Activated naive CD4-positive, alpha-beta T cell treated with anti-CD3 and anti-CD28 coated beads, Interleukin-2, amount 10 ng/mL, durations not matched to agents 7 days and 5 days (primary cell): ENCODE data around the gene NAT8.
"Not testable (repeated sequence)": the region's sequence is repeated elsewhere in the genome, so short reads cannot be mapped to it uniquely, and the experiment has no call there.

ENCODE experiments used
- CTCF ChIA-PET: fragments of 350-600 bp; sonication (Branson Sonifier 250); formaldehyde crosslinking; loops from one replicate; lab custom pipeline; 2021; ENCODE audit warnings: antibody characterized with exemption; lab: Charles Lee
- DNase-seq: peaks from one replicate; pipeline ENCODE4 v3.0.0-alpha.2; 2020
- H3K27ac Mint-ChIP-seq: one replicate; pipeline ENCODE4 v1.8.0; 2021; ENCODE audit warnings: mild to moderate bottlenecking, moderate library complexity, mixed read lengths
- H3K27me3 Mint-ChIP-seq: one replicate; pipeline ENCODE4 v1.8.0; 2021; ENCODE audit warnings: mild to moderate bottlenecking, mixed read lengths
- H3K36me3 Mint-ChIP-seq: one replicate; pipeline ENCODE4 v1.8.0; 2021; ENCODE audit warnings: mixed read lengths
- H3K4me1 Mint-ChIP-seq: one replicate; pipeline ENCODE4 v1.8.0; 2021; ENCODE audit warnings: mixed read lengths
- H3K4me3 Mint-ChIP-seq: one replicate; pipeline ENCODE4 v1.8.0; 2021; ENCODE audit warnings: mild to moderate bottlenecking, moderate library complexity, mixed read lengths
- H3K9me3 Mint-ChIP-seq: one replicate; pipeline ENCODE4 v1.8.0; 2021; ENCODE audit warnings: mixed read lengths

The NAT8 gene

GRCh38 chr2:73652348-73652747, 10.1 kb upstream of the NAT8 start:
- no peak overlapping the region for H3K27ac Mint-ChIP-seq
- CTCF ChIA-PET, result interaction anchor here (1.3 kb wide), 1 partner anchor 38 kb away, joined by 3 read pairs; no protein-coding TSS in a partner anchor
- no peak overlapping the region for H3K4me3 Mint-ChIP-seq
- H3K4me1 Mint-ChIP-seq, result no peaks in the 10 kb centered on the region
- DNase-seq, result no peak
- peaks cover 3% of the 10 kb centered on the region for H3K27me3 Mint-ChIP-seq
- H3K9me3 Mint-ChIP-seq, result no peaks in the 10 kb centered on the region
- no peaks in the 10 kb centered on the region for H3K36me3 Mint-ChIP-seq

- DNase-seq, result no peak
- no peaks in the 10 kb centered on the region for H3K4me1 Mint-ChIP-seq
- H3K4me3 Mint-ChIP-seq, result no peak overlapping the region
- no peak overlapping the region for H3K27ac Mint-ChIP-seq
- H3K9me3 Mint-ChIP-seq, result no peaks in the 10 kb centered on the region
- H3K36me3 Mint-ChIP-seq, result no peaks in the 10 kb centered on the region
- peaks cover 6% of the 10 kb centered on the region for H3K27me3 Mint-ChIP-seq
- CTCF ChIA-PET, result interaction anchor here (1.3 kb wide), 1 partner anchor 37 kb away, joined by 3 read pairs; no protein-coding TSS in a partner anchor
Observed at GRCh38 chr2:73651591-73652230, 9.5 kb upstream of the NAT8 start.

GRCh38 chr2:73647690-73648089, 5.5 kb upstream of the NAT8 start:
- peaks cover 32% of the 10 kb centered on the region for H3K27me3 Mint-ChIP-seq
- not testable (repeated sequence) for DNase-seq, H3K4me1 Mint-ChIP-seq, H3K27ac Mint-ChIP-seq, H3K36me3 Mint-ChIP-seq, H3K9me3 Mint-ChIP-seq, H3K4me3 Mint-ChIP-seq
- CTCF ChIA-PET, result interaction anchor here (1.2 kb wide), 1 partner anchor 10 kb away, joined by 3 read pairs; no protein-coding TSS in a partner anchor

- no peak for DNase-seq
- Mint-ChIP-seq H3K4me3 (no peak overlapping the region), H3K36me3 (no peaks in the 10 kb centered on the region), H3K4me1 (no peaks in the 10 kb centered on the region), H3K27ac (no peak overlapping the region), H3K27me3 (peaks cover 33% of the 10 kb centered on the region), H3K9me3 (peaks cover 4% of the 10 kb centered on the region)
- CTCF ChIA-PET, result no interaction called here
Observed at GRCh38 chr2:73641767-73642062, 507 bp downstream of the NAT8 start.

- no peak overlapping the region for H3K4me3 Mint-ChIP-seq
- no peak for DNase-seq
- CTCF ChIA-PET, result no interaction called here
- no peak overlapping the region for H3K27ac Mint-ChIP-seq
- H3K27me3 Mint-ChIP-seq, result peaks cover 28% of the 10 kb centered on the region
- no peaks in the 10 kb centered on the region for H3K4me1 Mint-ChIP-seq
- H3K36me3 Mint-ChIP-seq, result no peaks in the 10 kb centered on the region
- H3K9me3 Mint-ChIP-seq, result peaks cover 4% of the 10 kb centered on the region
Observed at GRCh38 chr2:73640946-73641766, 1.1 kb downstream of the NAT8 start.

- Mint-ChIP-seq H3K36me3 (no peaks in the 10 kb centered on the region), H3K4me1 (no peaks in the 10 kb centered on the region), H3K27me3 (peaks cover 27% of the 10 kb centered on the region), H3K4me3 (no peak overlapping the region), H3K9me3 (peaks cover 4% of the 10 kb centered on the region), H3K27ac (no peak overlapping the region)
- CTCF ChIA-PET, result no interaction called here
- no peak for DNase-seq
Observed at GRCh38 chr2:73640511-73640911, 1.7 kb downstream of the NAT8 start.

DNA sequence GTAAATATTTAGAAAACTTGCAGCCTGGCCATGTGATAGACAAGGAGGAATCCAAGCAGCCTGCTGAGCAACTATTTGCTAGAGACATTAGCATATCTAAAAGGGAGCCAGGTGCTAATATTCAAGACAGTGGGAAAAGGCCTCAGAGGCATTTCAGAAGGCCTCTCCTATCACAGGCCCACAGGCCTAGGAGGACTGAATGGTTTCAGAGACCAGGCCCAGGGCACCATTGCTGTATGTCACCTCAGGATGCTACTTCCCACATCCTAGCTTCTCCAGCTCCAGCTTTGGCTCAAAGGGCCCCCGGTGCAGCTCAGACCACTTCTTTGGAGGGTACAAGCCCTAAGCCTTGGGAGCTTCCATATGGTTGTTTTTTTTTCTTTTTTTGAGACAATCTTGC, 3.8 kb downstream of the NAT8 start:
- Mint-ChIP-seq H3K9me3 (peaks cover 4% of the 10 kb centered on the region), H3K27me3 (peaks cover 10% of the 10 kb centered on the region), H3K4me1 (no peaks in the 10 kb centered on the region), H3K27ac (no peak overlapping the region), H3K36me3 (no peaks in the 10 kb centered on the region), H3K4me3 (no peak overlapping the region)
- CTCF ChIA-PET, result no interaction called here
- no peak for DNase-seq

GRCh38 chr2:73636977-73637376, 5.2 kb downstream of the NAT8 start:
- H3K4me1 Mint-ChIP-seq, H3K27ac Mint-ChIP-seq, H3K9me3 Mint-ChIP-seq, H3K4me3 Mint-ChIP-seq, H3K27me3 Mint-ChIP-seq, CTCF ChIA-PET, DNase-seq, H3K36me3 Mint-ChIP-seq: not testable (repeated sequence)

DNA sequence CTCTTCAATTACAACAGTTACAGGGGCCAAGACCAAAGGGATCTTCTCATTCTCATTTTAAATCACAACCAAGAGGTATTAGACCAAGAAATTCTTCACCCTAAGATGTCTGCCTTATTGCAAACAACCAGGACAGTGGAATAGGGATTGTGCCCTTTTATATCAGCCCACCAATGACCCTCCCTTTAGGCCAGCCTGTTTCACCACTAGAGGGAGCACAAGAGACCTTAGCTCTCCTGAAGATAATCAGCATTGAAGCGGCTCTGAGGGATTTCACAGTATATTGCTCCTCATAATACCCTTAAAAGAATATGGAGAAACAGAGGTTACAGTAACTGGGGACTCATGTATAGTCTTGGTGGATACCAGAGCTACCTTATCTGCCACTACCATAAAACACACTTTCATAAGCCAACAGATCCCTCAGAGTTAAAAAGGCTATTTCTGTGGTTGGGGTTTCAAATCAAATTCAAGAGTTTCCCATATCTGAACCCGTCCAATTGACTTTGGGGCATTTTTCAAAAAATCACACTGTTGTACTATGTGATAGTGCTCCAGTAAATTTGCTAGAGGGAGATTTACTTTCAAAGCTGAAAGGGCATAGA, 11.5 kb downstream of the NAT8 start:
- not testable (repeated sequence) for H3K36me3 Mint-ChIP-seq, H3K4me1 Mint-ChIP-seq, H3K27ac Mint-ChIP-seq, H3K9me3 Mint-ChIP-seq, H3K4me3 Mint-ChIP-seq, H3K27me3 Mint-ChIP-seq
- CTCF ChIA-PET, result interaction anchor here (0.6 to 1.2 kb wide), 2 partner anchors 16 to 122 kb away, joined by 3 read pairs; no protein-coding TSS in a partner anchor
- DNase-seq, result peak; percentile 28

DNA sequence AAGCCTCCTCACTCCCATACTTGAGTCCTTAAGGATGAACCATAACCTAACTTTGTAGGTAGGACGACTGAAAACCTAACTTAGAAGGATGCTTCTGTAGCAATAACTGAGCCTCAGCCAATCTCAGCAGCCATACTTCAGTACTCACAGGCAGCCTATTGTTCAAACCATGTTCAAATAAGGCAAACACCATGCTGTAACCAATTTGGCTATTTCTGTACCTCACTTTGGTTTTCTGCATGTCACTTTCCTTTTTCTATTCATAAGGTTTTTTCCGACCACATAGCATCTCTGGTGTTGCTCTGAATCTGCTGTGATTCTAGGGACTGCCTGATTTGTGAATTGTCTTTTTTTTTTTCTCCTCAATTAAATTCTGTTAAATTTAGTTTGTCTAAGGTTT, 13.7 kb downstream of the NAT8 start:
- H3K4me3 Mint-ChIP-seq, H3K9me3 Mint-ChIP-seq, CTCF ChIA-PET, H3K27me3 Mint-ChIP-seq, DNase-seq, H3K36me3 Mint-ChIP-seq, H3K27ac Mint-ChIP-seq, H3K4me1 Mint-ChIP-seq: not testable (repeated sequence)

GRCh38 chr2:73626237-73626636, 16.0 kb downstream of the NAT8 start:
- H3K36me3 Mint-ChIP-seq, H3K27ac Mint-ChIP-seq, CTCF ChIA-PET, H3K4me1 Mint-ChIP-seq, DNase-seq, H3K4me3 Mint-ChIP-seq, H3K9me3 Mint-ChIP-seq, H3K27me3 Mint-ChIP-seq: not testable (repeated sequence)

- H3K27me3 Mint-ChIP-seq, CTCF ChIA-PET, DNase-seq, H3K4me1 Mint-ChIP-seq, H3K4me3 Mint-ChIP-seq, H3K27ac Mint-ChIP-seq, H3K36me3 Mint-ChIP-seq, H3K9me3 Mint-ChIP-seq: not testable (repeated sequence)
Observed at GRCh38 chr2:73624625-73625024, 17.6 kb downstream of the NAT8 start.

DNA sequence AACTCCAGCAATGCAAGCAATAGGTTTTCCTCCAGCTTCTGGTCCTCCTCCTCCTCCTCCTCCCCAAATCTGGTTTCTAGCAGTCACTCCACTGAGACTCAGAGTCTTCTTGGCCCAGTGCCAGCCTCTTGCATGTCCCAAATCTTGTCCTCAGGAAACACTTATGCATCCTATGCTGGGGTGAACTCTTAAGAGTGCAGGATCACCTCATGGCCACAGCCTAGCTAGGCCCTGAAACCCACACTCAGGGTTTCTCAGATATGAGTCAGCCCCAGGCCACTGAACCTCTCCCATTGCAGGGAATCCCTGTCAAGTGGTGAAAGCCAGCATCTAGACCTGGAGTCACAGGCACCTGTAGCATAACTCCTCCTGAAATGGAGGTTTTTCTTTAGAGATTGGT, 18.2 kb downstream of the NAT8 start:
- H3K27ac Mint-ChIP-seq, H3K4me3 Mint-ChIP-seq, H3K9me3 Mint-ChIP-seq, H3K4me1 Mint-ChIP-seq, CTCF ChIA-PET, H3K27me3 Mint-ChIP-seq, DNase-seq, H3K36me3 Mint-ChIP-seq: not testable (repeated sequence)

DNA sequence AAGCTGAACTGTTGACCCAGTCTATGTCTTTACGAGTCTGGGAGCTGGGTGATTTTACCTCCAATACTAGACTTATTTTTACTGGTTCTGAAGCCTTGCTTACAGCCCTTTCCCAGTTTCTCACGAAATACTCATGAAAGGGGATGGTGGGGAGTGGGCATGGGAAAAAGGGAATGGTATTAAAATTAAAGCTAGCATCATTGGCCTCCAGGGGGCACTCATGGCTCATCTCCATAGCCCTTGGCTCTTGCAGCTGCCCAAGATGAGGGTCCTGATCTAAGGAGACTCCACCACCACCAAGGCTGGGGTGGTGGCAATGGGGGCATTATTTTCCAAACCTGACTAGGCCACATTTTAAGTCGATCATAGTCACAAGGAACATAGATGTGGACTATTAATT, 22.3 kb downstream of the NAT8 start:
- H3K4me3 Mint-ChIP-seq, DNase-seq, H3K27ac Mint-ChIP-seq, H3K27me3 Mint-ChIP-seq, CTCF ChIA-PET, H3K9me3 Mint-ChIP-seq, H3K4me1 Mint-ChIP-seq, H3K36me3 Mint-ChIP-seq: not testable (repeated sequence)

DNA sequence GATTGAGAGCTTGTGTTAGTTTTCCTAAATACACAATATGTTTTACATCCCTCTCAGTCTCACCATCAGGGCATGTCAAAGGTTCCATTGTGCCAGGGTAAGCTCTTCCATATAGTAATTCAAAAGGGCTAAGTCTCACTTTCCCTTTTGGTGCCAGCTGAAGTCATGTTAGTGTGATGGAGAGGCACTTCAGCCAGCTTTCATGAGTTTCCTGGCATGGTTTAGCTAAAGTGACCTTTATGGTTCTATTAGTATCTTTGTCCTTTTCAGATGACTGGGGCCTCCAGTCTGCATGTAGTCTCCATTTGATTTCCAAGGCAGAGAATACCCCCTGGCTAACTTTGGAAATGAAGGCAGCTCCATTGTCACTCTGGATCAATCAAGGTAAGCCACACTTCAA, 27.2 kb downstream of the NAT8 start:
- H3K36me3 Mint-ChIP-seq, result no peaks in the 10 kb centered on the region
- CTCF ChIA-PET, result interaction anchor here (1.0 to 1.1 kb wide), 3 partner anchors 15 to 65 kb away, joined by 3 to 5 read pairs (median 3); no protein-coding TSS in a partner anchor
- peaks cover 6% of the 10 kb centered on the region for H3K4me1 Mint-ChIP-seq
- no peak overlapping the region for H3K27ac Mint-ChIP-seq
- H3K4me3 Mint-ChIP-seq, result no peak overlapping the region
- no peak for DNase-seq
- no peaks in the 10 kb centered on the region for H3K27me3 Mint-ChIP-seq
- no peaks in the 10 kb centered on the region for H3K9me3 Mint-ChIP-seq
